T-helper 17 cell (primary cell): ENCODE measurements around the gene KAZN. TPM values are rescaled to one million over a fixed set of nuclear protein-coding genes. Genes with fewer than 3 reads are reported as not detected.
"Not testable (repeated sequence)": the region's sequence is repeated elsewhere in the genome, so short reads cannot be mapped to it uniquely, and the experiment has no call there.

Experiments
- ATAC-seq: fragments of 150-1000 bp; cut with Tn5 transposase; 2 replicates; pipeline ENCODE4 v1.10.0; 2021; ENCODE audit warnings: mild to moderate bottlenecking, moderate library complexity
- DNase-seq, 3 donors: peaks; one replicate each; pipeline versions ENCODE4 v3.0.0 to v3.0.0-alpha.2; 2020 to 2021
- H3K9me3 ChIP-seq: one replicate; pipeline ENCODE4 v1.7.0; 2013; ENCODE audit warnings: low read length, mild to moderate bottlenecking; ENCODE audit not compliant: control insufficient read depth, poor library complexity, severe bottlenecking
- H3K27ac Mint-ChIP-seq: one replicate; pipeline ENCODE4 v1.8.0; 2022; ENCODE audit warnings: mild to moderate bottlenecking, moderate library complexity, mixed read lengths
- H3K27me3 Mint-ChIP-seq: one replicate; pipeline ENCODE4 v1.8.0; 2022; ENCODE audit warnings: mixed read lengths
- H3K36me3 Mint-ChIP-seq: one replicate; pipeline ENCODE4 v1.8.0; 2022; ENCODE audit warnings: low read depth, mixed read lengths
- H3K4me1 Mint-ChIP-seq: one replicate; pipeline ENCODE4 v1.8.0; 2022; ENCODE audit warnings: mild to moderate bottlenecking, mixed read lengths
- H3K4me3 Mint-ChIP-seq: one replicate; pipeline ENCODE4 v1.8.0; 2022; ENCODE audit warnings: mild to moderate bottlenecking, moderate library complexity, mixed read lengths
- total RNA-seq, 4 donors: library from RNA in 2 of 4; stranded (reverse) in 2 of 4; gene quantifications; one replicate each; pipeline ENCODE4 v1.2.3 and lab custom pipeline; 2022 to 2026

The KAZN gene
- total RNA-seq, 2 donors from 2014 or later, result 0.10 to 0.62 TPM

DNA sequence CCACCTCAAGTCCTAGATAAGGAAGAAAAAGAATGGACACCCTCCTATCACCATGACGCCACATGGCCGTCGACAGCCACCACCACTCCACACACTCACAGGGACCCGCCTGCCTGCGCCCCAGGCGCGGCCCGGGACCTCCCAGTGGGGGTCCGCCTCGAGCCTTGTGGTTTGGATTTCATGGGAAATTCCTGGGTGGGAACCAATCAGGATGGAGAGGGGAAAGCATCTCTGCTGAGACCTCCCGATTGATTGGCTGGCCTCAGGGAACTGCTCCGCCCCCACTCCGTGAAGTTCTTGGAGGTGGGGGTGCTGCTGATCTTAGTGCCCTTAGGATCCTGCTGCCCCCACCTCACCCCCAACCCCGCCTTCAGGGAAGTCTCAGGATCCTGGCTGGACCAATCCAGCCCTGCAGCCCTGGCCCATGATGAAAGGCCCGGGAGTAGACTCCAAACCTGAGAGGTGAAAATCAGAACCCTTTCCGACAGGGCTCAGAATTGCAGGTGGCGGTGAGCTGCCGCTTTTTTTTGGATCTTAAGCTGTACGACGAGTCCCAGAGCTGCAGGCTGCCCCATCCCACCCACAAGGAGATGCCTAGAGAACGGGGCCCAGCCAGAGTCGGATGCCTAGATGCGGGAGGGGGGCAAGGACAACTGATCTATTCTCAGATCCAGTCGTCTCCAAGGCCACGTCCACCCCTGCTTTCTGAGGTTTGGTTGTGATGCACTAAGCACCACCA, 526.0 kb downstream of the KAZN start:
- H3K4me1 Mint-ChIP-seq, result no peaks in the 10 kb centered on the region
- H3K27me3 Mint-ChIP-seq, result peaks cover 25% of the 10 kb centered on the region

DNA sequence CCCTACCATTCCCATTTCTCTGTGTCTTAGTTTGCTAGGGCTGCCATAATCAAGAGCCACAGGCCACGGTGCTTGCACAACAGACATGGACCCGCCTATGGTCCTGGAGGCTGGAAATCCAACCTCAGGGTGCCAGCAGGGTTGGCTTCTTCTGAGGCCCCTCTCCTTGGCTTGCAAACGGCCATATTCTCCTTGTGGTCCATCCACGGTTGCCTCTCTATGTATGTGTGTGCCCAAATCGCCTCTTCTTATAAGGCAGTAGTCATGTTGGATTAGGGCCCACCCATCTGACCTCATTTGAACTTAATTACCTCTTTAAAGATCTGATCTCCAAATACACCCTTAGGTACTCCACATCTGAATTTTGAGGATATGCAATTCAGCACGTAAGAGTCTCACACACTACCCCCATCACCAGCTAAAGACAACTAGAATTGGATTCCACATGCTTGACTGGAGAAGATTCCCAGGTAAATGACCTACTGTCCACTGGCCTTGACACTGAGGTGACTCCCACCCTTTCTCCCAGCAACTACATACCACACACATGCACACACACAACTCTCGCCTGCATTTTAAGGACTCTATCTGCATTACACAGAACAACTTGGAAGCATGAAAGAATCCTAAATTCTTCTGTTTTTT, 526.7 kb downstream of the KAZN start:
- DNase-seq, result no peak
- no peaks in the 10 kb centered on the region for H3K4me1 Mint-ChIP-seq
- no peak for ATAC-seq
- H3K27ac Mint-ChIP-seq, result no peak overlapping the region
- peaks cover 26% of the 10 kb centered on the region for H3K27me3 Mint-ChIP-seq
- H3K36me3 Mint-ChIP-seq, result no peaks in the 10 kb centered on the region
- H3K9me3 ChIP-seq, result no peaks in the 10 kb centered on the region
- no peak overlapping the region for H3K4me3 Mint-ChIP-seq

More for the DNA sequence above, 526.0 kb downstream of the KAZN start:
- ATAC-seq, result no peak
- H3K9me3 ChIP-seq, result no peaks in the 10 kb centered on the region
- no peak overlapping the region for H3K27ac Mint-ChIP-seq
- H3K4me3 Mint-ChIP-seq, result no peak overlapping the region
- no peaks in the 10 kb centered on the region for H3K36me3 Mint-ChIP-seq
- no peak for DNase-seq

DNA sequence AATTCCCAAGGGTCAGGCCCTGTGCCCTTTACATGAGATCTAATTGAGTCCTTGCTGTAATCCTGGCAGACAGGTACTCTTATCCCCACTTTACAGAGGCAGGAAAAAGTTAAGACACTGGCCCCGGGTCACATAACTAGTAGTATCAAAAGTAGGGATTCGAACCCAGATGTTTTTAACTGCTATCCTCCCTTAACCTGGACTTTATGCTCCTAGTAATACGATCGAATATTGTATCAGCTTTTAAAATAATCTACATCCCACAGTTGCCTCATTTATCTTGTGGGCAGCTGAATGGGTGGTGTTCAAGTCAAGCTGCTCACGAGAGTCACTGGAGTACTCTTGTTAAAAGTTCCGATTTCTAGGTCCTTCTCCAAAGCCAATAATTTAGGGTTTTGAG, 529.6 kb downstream of the KAZN start:
- DNase-seq (no peak), ATAC-seq (no peak)
- no peak overlapping the region for H3K27ac Mint-ChIP-seq
- H3K36me3 Mint-ChIP-seq, result no peaks in the 10 kb centered on the region
- H3K4me1 Mint-ChIP-seq, result no peaks in the 10 kb centered on the region
- H3K27me3 Mint-ChIP-seq, result peaks cover 29% of the 10 kb centered on the region
- H3K9me3 ChIP-seq, result no peaks in the 10 kb centered on the region
- no peak overlapping the region for H3K4me3 Mint-ChIP-seq

DNA sequence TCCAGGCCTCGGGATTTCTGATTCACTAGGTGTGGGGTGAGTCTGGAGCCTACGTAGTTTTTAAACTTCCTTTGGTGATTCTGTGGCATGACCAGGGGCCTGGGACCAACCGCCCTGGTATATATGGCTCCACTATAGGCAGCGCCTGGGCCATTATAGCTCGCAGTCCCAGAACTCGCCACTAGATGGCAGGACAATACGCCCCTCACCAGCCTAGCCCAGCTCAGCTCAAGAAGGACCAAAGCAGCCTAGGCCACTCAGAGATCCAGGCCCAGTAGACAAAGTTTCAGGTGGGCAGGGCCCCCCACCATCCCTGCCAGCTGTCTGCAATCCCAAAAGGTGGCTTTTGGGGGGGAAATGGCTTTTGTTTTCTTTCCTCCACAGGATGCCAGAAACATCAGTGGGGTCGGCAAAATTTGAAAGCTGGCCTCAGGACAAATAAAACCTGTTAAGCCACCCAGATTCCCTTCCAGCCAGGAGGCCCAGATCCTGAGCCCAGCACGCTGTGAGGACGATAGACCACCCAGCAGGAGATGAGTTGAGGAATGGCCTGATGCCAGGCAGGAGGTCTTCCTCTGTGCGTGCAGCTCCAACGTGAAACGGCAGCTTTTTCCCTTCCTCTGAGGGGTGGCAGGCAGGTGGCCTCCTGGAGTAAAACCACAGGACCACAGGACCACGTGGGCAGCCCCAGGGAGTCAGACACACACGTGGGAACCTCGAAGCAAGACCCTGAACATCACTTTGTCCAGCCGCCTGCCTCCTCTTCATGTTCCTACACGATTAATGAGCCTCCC, 530.2 kb downstream of the KAZN start:
- no peaks in the 10 kb centered on the region for H3K36me3 Mint-ChIP-seq
- no peaks in the 10 kb centered on the region for H3K4me1 Mint-ChIP-seq
- no peaks in the 10 kb centered on the region for H3K9me3 ChIP-seq
- H3K4me3 Mint-ChIP-seq, result no peak overlapping the region
- H3K27ac Mint-ChIP-seq, result no peak overlapping the region
- DNase-seq, result peak; percentile 35 to 67 (median 37)
- peak; percentile 84 for ATAC-seq
- peaks cover 35% of the 10 kb centered on the region for H3K27me3 Mint-ChIP-seq

DNA sequence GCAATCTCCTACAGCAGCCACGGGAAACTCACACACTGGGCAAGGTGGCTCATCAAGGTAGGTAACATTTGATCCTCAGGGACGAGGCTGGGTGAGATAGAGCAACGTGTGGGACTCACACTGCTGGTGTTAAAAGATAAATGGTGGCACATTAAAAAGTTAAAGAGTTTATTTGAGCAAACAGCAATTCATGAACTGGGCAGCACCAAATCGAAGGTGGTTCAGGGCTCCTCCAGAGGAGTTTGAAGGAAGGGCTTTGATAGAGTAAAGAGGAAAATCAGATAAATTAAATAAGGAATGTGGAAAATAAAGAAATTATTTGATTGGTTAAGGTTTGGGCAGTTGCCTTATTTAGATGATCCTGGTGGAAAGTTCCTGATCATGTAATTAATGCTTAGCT, 531.5 kb downstream of the KAZN start:
- peaks cover 46% of the 10 kb centered on the region for H3K27me3 Mint-ChIP-seq
- no peaks in the 10 kb centered on the region for H3K9me3 ChIP-seq
- no peak for ATAC-seq
- no peaks in the 10 kb centered on the region for H3K4me1 Mint-ChIP-seq
- no peak for DNase-seq
- no peak overlapping the region for H3K27ac Mint-ChIP-seq
- no peak overlapping the region for H3K4me3 Mint-ChIP-seq
- no peaks in the 10 kb centered on the region for H3K36me3 Mint-ChIP-seq

DNA sequence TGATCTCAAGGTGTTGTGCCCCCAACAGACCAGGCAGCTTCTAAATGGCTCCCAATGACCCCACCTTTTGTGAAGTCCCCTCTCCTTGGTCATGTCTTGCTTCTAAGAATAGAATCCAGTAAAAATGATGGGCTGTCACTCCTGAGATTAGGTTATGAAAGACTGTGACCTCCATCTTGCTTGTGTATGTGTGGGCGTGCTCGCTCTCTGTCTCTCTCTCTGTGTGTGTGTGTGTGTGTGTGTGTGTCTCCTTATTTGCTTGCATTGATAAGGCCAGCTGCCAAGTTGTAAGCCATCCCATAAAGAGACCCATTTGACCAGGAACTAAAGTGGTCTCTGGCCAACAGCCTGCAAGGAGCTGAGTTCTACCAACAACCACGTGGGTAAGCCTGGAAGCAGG, 532.1 kb downstream of the KAZN start:
- Mint-ChIP-seq H3K27me3 (peaks cover 47% of the 10 kb centered on the region), H3K27ac (no peak overlapping the region), H3K4me3 (no peak overlapping the region), H3K36me3 (no peaks in the 10 kb centered on the region), H3K4me1 (no peaks in the 10 kb centered on the region)
- ATAC-seq, result no peak
- DNase-seq, result no peak
- no peaks in the 10 kb centered on the region for H3K9me3 ChIP-seq

DNA sequence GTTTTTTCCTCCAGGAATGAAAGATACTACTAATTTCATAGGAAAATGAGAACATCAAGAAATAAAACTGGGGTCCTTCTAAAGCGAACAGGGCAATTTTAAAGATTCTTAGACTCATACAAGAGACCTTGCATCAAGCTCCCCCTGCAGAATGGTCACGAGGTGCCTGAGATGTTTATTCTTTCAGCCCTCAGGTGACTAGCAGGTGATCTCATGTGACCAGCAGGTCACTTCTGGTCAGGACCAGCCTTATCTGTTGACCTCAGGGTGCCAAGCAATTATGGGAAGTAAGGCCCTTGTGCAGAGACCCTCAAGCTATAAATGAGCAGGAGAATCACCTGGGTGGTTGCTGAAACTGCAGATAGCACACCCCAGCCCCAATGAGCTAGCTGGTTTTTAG, 534.5 kb downstream of the KAZN start:
- H3K9me3 ChIP-seq, result no peaks in the 10 kb centered on the region
- DNase-seq (no peak), ATAC-seq (no peak)
- Mint-ChIP-seq H3K4me1 (no peaks in the 10 kb centered on the region), H3K27ac (no peak overlapping the region), H3K27me3 (peaks cover 71% of the 10 kb centered on the region), H3K4me3 (no peak overlapping the region), H3K36me3 (peaks cover 2% of the 10 kb centered on the region)

DNA sequence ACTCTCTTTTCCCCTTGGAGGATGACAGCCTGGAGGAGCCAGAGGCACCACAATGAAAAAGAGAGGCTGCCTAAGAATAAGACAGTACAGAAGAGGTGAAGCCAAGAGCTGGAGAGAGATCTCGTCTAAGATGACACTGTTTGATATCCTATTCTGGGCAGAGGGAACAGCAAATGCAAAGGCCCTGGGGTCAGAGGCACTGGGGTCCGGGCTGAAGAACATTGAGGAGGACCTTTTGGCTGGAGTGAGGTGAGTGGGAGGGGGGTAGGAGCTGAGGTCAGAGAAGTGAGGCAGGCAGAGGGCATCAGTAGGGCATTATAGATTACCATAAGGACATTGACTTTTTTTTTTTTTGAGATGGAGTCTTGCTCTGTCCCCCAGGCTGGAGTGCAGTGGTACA, 535.8 kb downstream of the KAZN start:
- no peaks in the 10 kb centered on the region for H3K9me3 ChIP-seq
- no peak for ATAC-seq
- Mint-ChIP-seq H3K27ac (no peak overlapping the region), H3K36me3 (peaks cover 4% of the 10 kb centered on the region), H3K4me1 (no peaks in the 10 kb centered on the region), H3K27me3 (peaks cover 76% of the 10 kb centered on the region), H3K4me3 (no peak overlapping the region)
- DNase-seq, result no peak

DNA sequence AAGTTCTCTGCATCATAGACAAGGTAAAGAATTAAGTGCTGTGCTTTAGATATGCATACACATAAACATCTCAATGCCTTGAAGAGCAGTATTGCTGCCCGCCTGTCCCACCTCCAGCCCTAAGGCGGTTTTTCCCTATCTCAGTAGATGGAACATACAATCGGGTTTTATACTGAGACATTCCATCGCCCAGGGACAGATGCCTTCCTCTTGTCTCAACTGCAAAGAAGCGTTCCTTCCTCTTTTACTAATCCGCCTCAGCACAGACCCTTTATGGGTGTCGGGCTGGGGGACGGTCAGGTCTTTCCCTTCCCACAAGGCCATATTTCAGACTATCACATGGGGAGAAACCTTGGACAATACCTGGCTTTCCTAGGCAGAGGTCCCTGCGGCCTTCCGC, 537.1 kb downstream of the KAZN start:
- peaks cover 81% of the 10 kb centered on the region for H3K27me3 Mint-ChIP-seq
- ATAC-seq, H3K9me3 ChIP-seq, H3K36me3 Mint-ChIP-seq, H3K27ac Mint-ChIP-seq, H3K4me1 Mint-ChIP-seq, DNase-seq, H3K4me3 Mint-ChIP-seq: not testable (repeated sequence)

DNA sequence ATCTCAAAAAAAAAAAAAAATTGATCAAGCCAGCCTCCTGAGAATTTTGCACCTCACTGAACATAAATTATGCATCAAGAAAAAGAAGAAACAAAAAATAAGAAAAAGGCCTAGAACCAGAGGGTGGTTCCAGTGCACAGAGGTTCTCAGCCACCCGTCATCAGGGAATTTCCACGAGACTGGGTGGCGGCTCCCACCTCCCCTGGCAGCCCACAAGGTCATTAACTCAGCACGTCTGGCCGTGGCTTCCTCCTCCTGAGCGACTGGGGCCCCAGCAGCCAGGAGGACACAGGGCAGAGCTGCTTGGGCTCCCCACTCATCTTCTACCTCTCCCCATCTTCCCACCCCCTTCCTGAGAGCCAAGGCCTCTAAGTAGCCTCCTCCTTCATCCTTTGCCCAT, 539.3 kb downstream of the KAZN start:
- H3K27me3 Mint-ChIP-seq, result peaks cover 94% of the 10 kb centered on the region
- peak; percentile 47 for ATAC-seq
- DNase-seq, result no peak
- no peaks in the 10 kb centered on the region for H3K9me3 ChIP-seq
- H3K4me1 Mint-ChIP-seq, result no peaks in the 10 kb centered on the region
- H3K36me3 Mint-ChIP-seq, result peaks cover 6% of the 10 kb centered on the region
- H3K4me3 Mint-ChIP-seq, result no peak overlapping the region
- H3K27ac Mint-ChIP-seq, result no peak overlapping the region

DNA sequence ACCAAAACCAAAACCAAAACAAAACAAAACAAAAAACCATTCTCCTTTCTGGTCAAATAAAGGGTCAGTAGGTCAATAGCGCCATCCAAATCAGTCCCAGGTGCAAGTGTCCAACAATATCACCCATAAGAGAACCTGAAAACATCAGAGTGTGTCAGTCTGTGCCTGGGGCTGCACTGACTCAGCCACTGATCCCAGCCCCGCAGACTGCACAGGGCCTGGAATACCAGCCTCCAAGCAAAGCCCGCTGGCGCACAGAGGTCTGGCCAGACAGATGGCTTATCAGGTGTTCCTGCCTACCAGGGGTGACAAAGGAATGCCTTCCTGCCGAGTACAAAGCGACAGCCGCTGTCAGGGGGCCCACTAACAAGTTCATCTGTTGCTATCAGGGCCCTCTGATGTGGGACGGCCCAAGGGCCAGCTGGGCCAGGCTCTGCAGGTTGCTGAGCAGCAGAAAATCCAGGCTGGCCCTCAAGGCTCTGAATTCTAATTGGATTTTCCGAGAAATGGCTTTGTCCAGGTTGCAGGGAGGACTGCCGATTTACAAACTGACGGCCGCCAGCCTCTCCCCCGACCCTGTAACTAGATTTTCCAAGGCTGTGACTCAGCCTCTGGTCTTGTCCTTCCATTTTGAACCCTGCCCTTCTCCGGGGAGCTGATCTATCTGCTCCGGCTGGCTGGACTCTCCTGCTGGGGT, 541.3 kb downstream of the KAZN start:
- H3K9me3 ChIP-seq, result no peaks in the 10 kb centered on the region
- Mint-ChIP-seq H3K27ac (no peak overlapping the region), H3K27me3 (peaks cover 87% of the 10 kb centered on the region), H3K4me1 (no peaks in the 10 kb centered on the region), H3K36me3 (peaks cover 6% of the 10 kb centered on the region), H3K4me3 (no peak overlapping the region)
- DNase-seq (no peak), ATAC-seq (no peak)

DNA sequence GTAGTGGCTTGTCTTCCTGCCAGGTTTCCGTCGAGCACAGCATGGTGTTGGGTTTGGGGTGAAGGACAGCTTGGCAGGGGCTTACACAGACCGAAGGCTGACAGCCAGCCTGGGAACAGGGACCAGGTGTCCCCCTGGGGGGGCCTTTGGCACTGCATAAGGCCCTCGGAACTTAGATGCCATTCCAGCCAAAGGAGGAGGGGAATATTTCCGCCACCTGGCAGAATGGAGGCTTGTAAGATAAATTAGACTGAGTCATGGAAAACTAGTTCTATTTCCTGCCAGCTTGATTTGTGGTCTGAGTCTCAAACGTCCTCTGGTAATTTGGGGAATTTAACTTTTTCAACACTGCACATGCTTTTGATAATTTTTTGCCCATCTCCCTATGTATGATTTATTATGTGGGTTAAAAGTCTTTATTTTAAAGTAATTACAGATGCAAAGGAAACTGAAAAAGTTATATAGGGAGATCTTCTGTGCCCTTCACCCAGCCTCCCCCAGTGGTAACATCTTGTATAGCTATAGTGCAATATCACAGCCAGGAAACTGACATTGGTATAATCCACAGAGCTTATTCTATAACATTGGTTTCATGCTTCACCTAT, 543.6 kb downstream of the KAZN start:
- Mint-ChIP-seq H3K27ac (no peak overlapping the region), H3K4me1 (no peaks in the 10 kb centered on the region), H3K36me3 (peaks cover 6% of the 10 kb centered on the region), H3K27me3 (peaks cover 85% of the 10 kb centered on the region), H3K4me3 (no peak overlapping the region)
- DNase-seq (no peak), ATAC-seq (no peak)
- no peaks in the 10 kb centered on the region for H3K9me3 ChIP-seq

DNA sequence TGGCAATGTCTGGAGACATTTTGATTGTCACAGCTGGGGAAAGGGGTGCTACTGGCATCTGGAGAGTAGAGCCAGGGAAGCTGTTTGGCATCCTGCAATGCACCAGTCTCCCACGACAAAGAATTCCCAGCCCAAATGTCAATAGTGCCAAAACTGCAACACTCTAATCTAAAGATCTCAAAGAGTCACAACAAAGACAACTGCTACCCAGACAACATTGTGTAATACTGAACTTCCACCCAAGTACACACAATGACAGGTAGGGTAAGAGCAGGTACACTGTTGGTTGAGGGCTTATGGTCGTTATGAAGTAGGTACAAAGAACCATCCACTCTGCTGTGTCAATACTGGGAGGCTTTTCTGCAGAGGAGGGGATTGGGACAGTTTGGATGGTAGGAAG, 546.8 kb downstream of the KAZN start:
- Mint-ChIP-seq H3K4me1 (no peaks in the 10 kb centered on the region), H3K27ac (no peak overlapping the region), H3K4me3 (no peak overlapping the region), H3K27me3 (peaks cover 88% of the 10 kb centered on the region), H3K36me3 (no peaks in the 10 kb centered on the region)
- ATAC-seq (no peak), DNase-seq (no peak)
- no peaks in the 10 kb centered on the region for H3K9me3 ChIP-seq
